ENCODE data around the gene LRP8. TPM values are rescaled to one million over a fixed set of nuclear protein-coding genes. Genes with fewer than 3 reads are reported as not detected.

Gene LRP8
- total RNA-seq, 1 donor from 2014 or later: 8.4 TPM

DNA sequence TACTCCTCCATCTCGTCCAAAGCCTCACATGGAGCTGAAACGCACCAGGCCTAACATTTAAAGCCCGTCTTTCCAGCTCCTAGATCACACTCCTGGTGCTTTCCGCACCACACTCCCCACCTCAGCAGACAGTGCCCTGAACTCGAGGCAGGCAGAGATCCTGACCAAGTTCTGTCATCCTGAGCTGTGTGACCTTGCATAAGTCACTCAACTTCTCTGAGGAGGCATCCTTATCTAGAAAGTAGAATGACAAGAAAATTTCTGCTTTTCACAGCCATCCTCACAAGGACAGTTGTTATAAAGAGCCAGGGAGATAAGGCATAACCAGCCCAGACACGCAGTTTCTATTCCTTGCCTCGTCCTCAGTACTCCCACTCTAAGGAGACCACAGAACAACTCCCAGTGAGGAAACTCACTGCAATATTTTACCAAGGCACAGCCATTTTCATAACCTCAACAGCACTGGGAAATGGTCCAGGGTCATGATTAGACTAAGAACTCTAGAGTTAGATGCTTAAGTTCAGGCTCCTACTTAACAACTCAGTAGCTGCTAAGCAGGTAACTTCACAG lies 3.1 kb downstream of the LRP8 start:
- TF ChIP-seq, protein P1, sequence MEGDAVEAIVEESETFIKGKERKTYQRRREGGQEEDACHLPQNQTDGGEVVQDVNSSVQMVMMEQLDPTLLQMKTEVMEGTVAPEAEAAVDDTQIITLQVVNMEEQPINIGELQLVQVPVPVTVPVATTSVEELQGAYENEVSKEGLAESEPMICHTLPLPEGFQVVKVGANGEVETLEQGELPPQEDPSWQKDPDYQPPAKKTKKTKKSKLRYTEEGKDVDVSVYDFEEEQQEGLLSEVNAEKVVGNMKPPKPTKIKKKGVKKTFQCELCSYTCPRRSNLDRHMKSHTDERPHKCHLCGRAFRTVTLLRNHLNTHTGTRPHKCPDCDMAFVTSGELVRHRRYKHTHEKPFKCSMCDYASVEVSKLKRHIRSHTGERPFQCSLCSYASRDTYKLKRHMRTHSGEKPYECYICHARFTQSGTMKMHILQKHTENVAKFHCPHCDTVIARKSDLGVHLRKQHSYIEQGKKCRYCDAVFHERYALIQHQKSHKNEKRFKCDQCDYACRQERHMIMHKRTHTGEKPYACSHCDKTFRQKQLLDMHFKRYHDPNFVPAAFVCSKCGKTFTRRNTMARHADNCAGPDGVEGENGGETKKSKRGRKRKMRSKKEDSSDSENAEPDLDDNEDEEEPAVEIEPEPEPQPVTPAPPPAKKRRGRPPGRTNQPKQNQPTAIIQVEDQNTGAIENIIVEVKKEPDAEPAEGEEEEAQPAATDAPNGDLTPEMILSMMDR (IDR thresholded peaks at IDR 0.05; ENCODE audit: insufficient read depth, low read length, severe bottlenecking): no peak
- H3K36me3 ChIP-seq (ENCODE audit: control insufficient read depth, insufficient read depth, low read length): peaks cover 11% of the 10 kb centered on the region
- no peak for DNase-seq (ENCODE audit: low read depth)
- no peaks in the 10 kb centered on the region for H3K27me3 ChIP-seq (ENCODE audit: control insufficient read depth, insufficient read depth, low read length)
- H3K4me3 ChIP-seq (ENCODE audit: low read depth, low read length): no peak overlapping the region
- FAIRE-seq: no peak

DNA sequence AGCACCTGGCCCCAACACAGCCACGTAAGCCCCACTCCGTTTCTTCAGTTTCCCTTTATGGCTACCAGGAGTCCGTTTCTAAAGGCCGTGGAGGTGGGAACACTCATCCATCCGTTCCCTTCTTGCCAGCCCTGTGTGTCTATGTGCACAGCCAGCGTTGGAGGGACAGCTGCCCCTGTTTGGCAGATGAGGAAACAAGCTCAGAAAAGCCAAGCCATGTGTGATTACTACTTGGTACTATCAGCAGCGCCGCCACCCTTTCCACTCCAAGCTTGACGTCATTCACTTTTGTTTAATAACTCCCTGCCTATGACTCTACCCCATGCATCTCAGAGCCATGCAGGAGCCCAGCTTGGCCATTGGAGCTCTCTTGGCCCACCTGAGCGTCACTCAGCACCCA lies 3.5 kb downstream of the LRP8 start:
- DNase-seq (ENCODE audit: low read depth) (no peak), FAIRE-seq (no peak)
- Histone ChIP-seq H3K36me3 (ENCODE audit: control insufficient read depth, insufficient read depth, low read length) (peaks cover 11% of the 10 kb centered on the region), H3K4me3 (ENCODE audit: low read depth, low read length) (no peak overlapping the region), H3K27me3 (ENCODE audit: control insufficient read depth, insufficient read depth, low read length) (no peaks in the 10 kb centered on the region)
- TF ChIP-seq, protein P1 (IDR thresholded peaks at IDR 0.05; ENCODE audit: insufficient read depth, low read length, severe bottlenecking): no peak

GRCh38 chr1:53323316-53323715 lies 4.6 kb downstream of the LRP8 start:
- Histone ChIP-seq H3K4me3 (ENCODE audit: low read depth, low read length) (no peak overlapping the region), H3K36me3 (ENCODE audit: control insufficient read depth, insufficient read depth, low read length) (peaks cover 11% of the 10 kb centered on the region), H3K27me3 (ENCODE audit: control insufficient read depth, insufficient read depth, low read length) (no peaks in the 10 kb centered on the region)
- TF ChIP-seq, protein P1 (IDR thresholded peaks at IDR 0.05; ENCODE audit: insufficient read depth, low read length, severe bottlenecking): no peak
- FAIRE-seq (no peak), DNase-seq (ENCODE audit: low read depth) (no peak)

GRCh38 chr1:53321776-53322602 lies 5.9 kb downstream of the LRP8 start:
- FAIRE-seq (no peak), DNase-seq (ENCODE audit: low read depth) (no peak)
- Histone ChIP-seq H3K36me3 (ENCODE audit: control insufficient read depth, insufficient read depth, low read length) (peaks cover 11% of the 10 kb centered on the region), H3K4me3 (ENCODE audit: low read depth, low read length) (no peak overlapping the region), H3K27me3 (ENCODE audit: control insufficient read depth, insufficient read depth, low read length) (no peaks in the 10 kb centered on the region)
- TF ChIP-seq, protein P1 (IDR thresholded peaks at IDR 0.05; ENCODE audit: insufficient read depth, low read length, severe bottlenecking): no peak

DNA sequence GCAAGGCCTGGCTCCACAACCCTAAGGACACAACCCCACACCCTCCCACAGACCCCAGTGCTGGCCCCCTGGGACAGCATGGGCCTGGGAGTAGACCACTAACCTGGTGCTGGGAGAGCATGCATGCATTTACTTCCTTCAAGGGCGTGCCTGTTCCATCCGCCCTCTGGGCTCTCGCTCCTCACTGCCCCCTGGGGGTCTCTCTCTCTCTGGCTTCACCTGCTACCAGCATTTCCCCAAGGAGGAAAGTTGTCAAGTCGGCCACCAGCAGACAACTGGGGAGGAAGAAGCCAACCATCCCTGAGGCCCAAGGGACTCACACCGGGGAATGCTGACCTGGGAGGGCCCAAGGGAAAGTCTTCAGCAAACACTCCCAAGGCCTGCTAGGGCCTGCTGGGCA lies 6.5 kb downstream of the LRP8 start:
- Histone ChIP-seq H3K27me3 (ENCODE audit: control insufficient read depth, insufficient read depth, low read length) (no peaks in the 10 kb centered on the region), H3K4me3 (ENCODE audit: low read depth, low read length) (no peak overlapping the region), H3K36me3 (ENCODE audit: control insufficient read depth, insufficient read depth, low read length) (peaks cover 11% of the 10 kb centered on the region)
- DNase-seq (ENCODE audit: low read depth) (no peak), FAIRE-seq (no peak)
- TF ChIP-seq, protein P1 (IDR thresholded peaks at IDR 0.05; ENCODE audit: insufficient read depth, low read length, severe bottlenecking): no peak

Data from bronchial epithelial cell (primary cell).